Measurements from ENCODE around the gene MANSC1. TPM values are rescaled to one million over a fixed set of nuclear protein-coding genes. Genes with fewer than 3 reads are reported as not detected.
A peak's percentile ranks its signal among the peaks of the same experiment; 100 is the strongest.

Gene MANSC1
- total and polyA plus RNA-seq, 2 donors (not counting 1 experiment from before 2014, with no cell fraction given): 0.09 to 0.32 TPM

- peak overlapping the region; percentile 32 for H3K4me2 ChIP-seq (replicated peaks; ENCODE audit: low read depth, low read length, poor library complexity, severe bottlenecking)
- Mint-ChIP-seq H3K4me3 (no peak overlapping the region), H3K4me1 (peaks cover 7% of the 10 kb centered on the region), H3K9me3 (ENCODE audit: insufficient read depth) (no peaks in the 10 kb centered on the region), H3K27ac (no peak overlapping the region), H3K27me3 (peaks cover 16% of the 10 kb centered on the region)
- no peaks in the 10 kb centered on the region for H3K9me3 ChIP-seq (ENCODE audit: control extremely low read depth in 1 of 3, control insufficient read depth in 2 of 3, insufficient read depth in 1 of 3, low read length in 2 of 3)
- H4K20me1 ChIP-seq (ENCODE audit: control insufficient read depth, insufficient read depth, low read length, poor library complexity, severe bottlenecking): no peaks in the 10 kb centered on the region
- H3K27me3 ChIP-seq (replicated peaks in 1 of 4; ENCODE audit: control extremely low read depth in 1 of 4, control insufficient read depth in 3 of 4, insufficient read depth in 4 of 4, low read length in 3 of 4): no peaks in the 10 kb centered on the region
- no peaks in the 10 kb centered on the region for H3K36me3 ChIP-seq (replicated peaks in 1 of 2; ENCODE audit: control extremely low read depth in 1 of 2, control insufficient read depth in 1 of 2, extremely low read depth in 1 of 2, insufficient read depth in 2 of 2, low read length in 1 of 2)
- H2AFZ ChIP-seq (ENCODE audit: insufficient read depth, low read depth, low read length, poor library complexity, severe bottlenecking): peak overlapping the region; percentile 28
- WGBS (ENCODE audit: insufficient coverage): 71% methylated on average over 7 of the region's 12 CpGs
- peaks cover 4 to 10% of the 10 kb centered on the region in 2 donors for H3K4me1 ChIP-seq (ENCODE audit: control insufficient read depth in 2 of 2, insufficient read depth in 2 of 2, low read length in 2 of 2)
- H3K4me3 ChIP-seq (ENCODE audit: control extremely low read depth in 1 of 5, extremely low read depth in 1 of 5, insufficient read depth in 1 of 5, low read depth in 2 of 5, low read length in 4 of 5): no peak overlapping the region
- ATAC-seq (ENCODE audit: low read depth) (no peak), DNase-seq (no peak)
- intact Hi-C loops (cut with micrococcal nuclease): loop anchor here (2.0 kb wide), 1 partner anchor 753 kb away; no protein-coding TSS in a partner anchor
- H3K9ac ChIP-seq (ENCODE audit: low read length): no peak overlapping the region
- TF ChIP-seq, protein P1, sequence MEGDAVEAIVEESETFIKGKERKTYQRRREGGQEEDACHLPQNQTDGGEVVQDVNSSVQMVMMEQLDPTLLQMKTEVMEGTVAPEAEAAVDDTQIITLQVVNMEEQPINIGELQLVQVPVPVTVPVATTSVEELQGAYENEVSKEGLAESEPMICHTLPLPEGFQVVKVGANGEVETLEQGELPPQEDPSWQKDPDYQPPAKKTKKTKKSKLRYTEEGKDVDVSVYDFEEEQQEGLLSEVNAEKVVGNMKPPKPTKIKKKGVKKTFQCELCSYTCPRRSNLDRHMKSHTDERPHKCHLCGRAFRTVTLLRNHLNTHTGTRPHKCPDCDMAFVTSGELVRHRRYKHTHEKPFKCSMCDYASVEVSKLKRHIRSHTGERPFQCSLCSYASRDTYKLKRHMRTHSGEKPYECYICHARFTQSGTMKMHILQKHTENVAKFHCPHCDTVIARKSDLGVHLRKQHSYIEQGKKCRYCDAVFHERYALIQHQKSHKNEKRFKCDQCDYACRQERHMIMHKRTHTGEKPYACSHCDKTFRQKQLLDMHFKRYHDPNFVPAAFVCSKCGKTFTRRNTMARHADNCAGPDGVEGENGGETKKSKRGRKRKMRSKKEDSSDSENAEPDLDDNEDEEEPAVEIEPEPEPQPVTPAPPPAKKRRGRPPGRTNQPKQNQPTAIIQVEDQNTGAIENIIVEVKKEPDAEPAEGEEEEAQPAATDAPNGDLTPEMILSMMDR (IDR thresholded peaks at IDR 0.05): no peak
- no peak overlapping the region for H3K27ac ChIP-seq (ENCODE audit: low read length in 2 of 2)
- POLR2A ChIA-PET: no interaction called here
- CTCF ChIA-PET: interaction anchor here (0.6 to 3.8 kb wide), 15 partner anchors 7 to 754 kb away, joined by 3 to 17 read pairs (median 5); partner anchors contain the start of genes BORCS5 and MANSC1
- no peaks in the 10 kb centered on the region for H3K79me2 ChIP-seq (ENCODE audit: control insufficient read depth, insufficient read depth, low read length)
Observed at GRCh38 chr12:12333407-12334366, 16.4 kb downstream of the MANSC1 start.

- no peak overlapping the region for H3K4me3 ChIP-seq (ENCODE audit: control extremely low read depth in 1 of 5, extremely low read depth in 1 of 5, insufficient read depth in 1 of 5, low read depth in 2 of 5, low read length in 4 of 5)
- POLR2A ChIA-PET: no interaction called here
- H3K9me3 Mint-ChIP-seq (ENCODE audit: insufficient read depth): no peaks in the 10 kb centered on the region
- H3K27ac Mint-ChIP-seq: no peak overlapping the region
- no peak overlapping the region for H3K9ac ChIP-seq (ENCODE audit: low read length)
- no peaks in the 10 kb centered on the region for H4K20me1 ChIP-seq (ENCODE audit: control insufficient read depth, insufficient read depth, low read length, poor library complexity, severe bottlenecking)
- no peaks in the 10 kb centered on the region for H3K79me2 ChIP-seq (ENCODE audit: control insufficient read depth, insufficient read depth, low read length)
- intact Hi-C loops (cut with micrococcal nuclease): no loop called here
- no peak overlapping the region for H3K4me3 Mint-ChIP-seq
- no peak overlapping the region for H2AFZ ChIP-seq (ENCODE audit: insufficient read depth, low read depth, low read length, poor library complexity, severe bottlenecking)
- H3K27ac ChIP-seq (ENCODE audit: low read length in 2 of 2): no peak overlapping the region
- CTCF ChIA-PET: interaction anchor here (0.6 to 3.4 kb wide), 3 partner anchors 60 to 750 kb away, joined by 3 to 9 read pairs (median 4); no protein-coding TSS in a partner anchor
- H3K27me3 Mint-ChIP-seq: peaks cover 16% of the 10 kb centered on the region
- no peaks in the 10 kb centered on the region for H3K36me3 ChIP-seq (replicated peaks in 1 of 2; ENCODE audit: control extremely low read depth in 1 of 2, control insufficient read depth in 1 of 2, extremely low read depth in 1 of 2, insufficient read depth in 2 of 2, low read length in 1 of 2)
- 100% methylated on average over 1 of the region's 1 CpG for WGBS (ENCODE audit: insufficient coverage)
- peaks cover 9% of the 10 kb centered on the region for H3K4me1 Mint-ChIP-seq
- H3K4me2 ChIP-seq (replicated peaks; ENCODE audit: low read depth, low read length, poor library complexity, severe bottlenecking): no peak overlapping the region
- TF ChIP-seq, protein P1 (IDR thresholded peaks at IDR 0.05): no peak
- TF ChIP-seq EZH2 (IDR thresholded peaks at IDR 0.05; ENCODE audit: borderline replicate concordance, insufficient read depth, low read depth, low read length, poor library complexity, severe bottlenecking): no peak
- H3K9me3 ChIP-seq (ENCODE audit: control extremely low read depth in 1 of 3, control insufficient read depth in 2 of 3, insufficient read depth in 1 of 3, low read length in 2 of 3): no peaks in the 10 kb centered on the region
- ATAC-seq (ENCODE audit: low read depth) (no peak), DNase-seq (no peak)
- peaks cover 4 to 10% of the 10 kb centered on the region in 2 donors for H3K4me1 ChIP-seq (ENCODE audit: control insufficient read depth in 2 of 2, insufficient read depth in 2 of 2, low read length in 2 of 2)
- H3K27me3 ChIP-seq (replicated peaks in 1 of 4; ENCODE audit: control extremely low read depth in 1 of 4, control insufficient read depth in 3 of 4, insufficient read depth in 4 of 4, low read length in 3 of 4): no peaks in the 10 kb centered on the region
Observed at GRCh38 chr12:12331896-12332295, 18.1 kb downstream of the MANSC1 start.

All from B cell (primary cell).